Measurements from ENCODE around the gene MAST3. TPM values are rescaled to one million over a fixed set of nuclear protein-coding genes. Genes with fewer than 3 reads are reported as not detected.

Gene MAST3
- total and polyA plus RNA-seq, 2 donors (not counting 3 experiments of a cell fraction or from before 2014, with no cell fraction given), result 1.5 to 2.7 TPM

- ChIA-PET CTCF (interaction anchor here (1.2 kb wide), 1 partner anchor 72 kb away, joined by 3 read pairs; no protein-coding TSS in a partner anchor), POLR2A (no interaction called here)
- Histone ChIP-seq H3K27ac (ENCODE audit: insufficient read depth, low read depth, low read length) (no peak overlapping the region), H3K4me3 (replicated peaks in 1 of 3; ENCODE audit: insufficient read depth in 1 of 3, low read depth in 1 of 3, low read length in 3 of 3) (no peak overlapping the region), H3K4me1 (ENCODE audit: control insufficient read depth, extremely low read depth, insufficient read depth, low read length) (peaks cover 10% of the 10 kb centered on the region), H3K9ac (replicated peaks; ENCODE audit: extremely low read depth, insufficient read depth, low read length) (no peak overlapping the region), H2AFZ (ENCODE audit: low read depth, low read length) (no peak overlapping the region), H3K4me2 (ENCODE audit: insufficient read depth, low read length) (no peak overlapping the region), H3K27me3 (ENCODE audit: control insufficient read depth in 2 of 2, insufficient read depth in 2 of 2, low read length in 2 of 2) (no peaks in the 10 kb centered on the region), H3K9me3 (replicated peaks; ENCODE audit: control insufficient read depth, insufficient read depth, low read length) (no peaks in the 10 kb centered on the region), H4K20me1 (replicated peaks; ENCODE audit: control insufficient read depth, extremely low read depth, insufficient read depth, low read length) (no peaks in the 10 kb centered on the region), H3K9me1 (replicated peaks; ENCODE audit: control insufficient read depth, extremely low read depth, insufficient read depth, low read length) (no peaks in the 10 kb centered on the region), H3K79me2 (ENCODE audit: control insufficient read depth, insufficient read depth, low read length) (no peaks in the 10 kb centered on the region), H3K36me3 (ENCODE audit: control insufficient read depth in 2 of 2, extremely low read depth in 1 of 2, insufficient read depth in 2 of 2, low read length in 2 of 2) (no peaks in the 10 kb centered on the region)
- DNase-seq (ENCODE audit: low read depth, low spot score) (no peak), FAIRE-seq (no peak)
- no TSS peak for BruUV-seq (replicated peaks)
- TF ChIP-seq MYC (IDR thresholded peaks at IDR 0.05; ENCODE audit: low read depth, low read length) (no peak), GATA2 (IDR thresholded peaks at IDR 0.05; ENCODE audit: insufficient read depth, insufficient read length, low read depth, low read length) (no peak), FOS (IDR thresholded peaks at IDR 0.05; ENCODE audit: borderline replicate concordance, insufficient read depth, low read length) (no peak), CTCF (IDR thresholded peaks at IDR 0.05; ENCODE audit: extremely low read depth in 1 of 2, insufficient read depth in 1 of 2, low read depth in 1 of 2, low read length in 2 of 2) (no peak), POLR2A (IDR thresholded peaks at IDR 0.05; ENCODE audit: low read depth, low read length) (no peak)
- dilution Hi-C loops (cut with MboI; ENCODE audit: extremely low pct_ligation_motif_present, low sequenced_read_pairs) (no loop called here), intact Hi-C loops (cut with micrococcal nuclease) (no loop called here)
Observed at GRCh38 chr19:18120127-18120526, 22.5 kb downstream of the MAST3 start.

- Histone ChIP-seq H2AFZ (ENCODE audit: low read depth, low read length) (no peak overlapping the region), H4K20me1 (replicated peaks; ENCODE audit: control insufficient read depth, extremely low read depth, insufficient read depth, low read length) (no peaks in the 10 kb centered on the region), H3K9ac (replicated peaks; ENCODE audit: extremely low read depth, insufficient read depth, low read length) (no peak overlapping the region), H3K36me3 (ENCODE audit: control insufficient read depth in 2 of 2, extremely low read depth in 1 of 2, insufficient read depth in 2 of 2, low read length in 2 of 2) (no peaks in the 10 kb centered on the region), H3K9me1 (replicated peaks; ENCODE audit: control insufficient read depth, extremely low read depth, insufficient read depth, low read length) (no peaks in the 10 kb centered on the region), H3K4me3 (replicated peaks in 1 of 3; ENCODE audit: insufficient read depth in 1 of 3, low read depth in 1 of 3, low read length in 3 of 3) (no peak overlapping the region), H3K27ac (ENCODE audit: insufficient read depth, low read depth, low read length) (no peak overlapping the region), H3K9me3 (replicated peaks; ENCODE audit: control insufficient read depth, insufficient read depth, low read length) (no peaks in the 10 kb centered on the region), H3K27me3 (ENCODE audit: control insufficient read depth in 2 of 2, insufficient read depth in 2 of 2, low read length in 2 of 2) (no peaks in the 10 kb centered on the region), H3K79me2 (ENCODE audit: control insufficient read depth, insufficient read depth, low read length) (no peaks in the 10 kb centered on the region), H3K4me1 (ENCODE audit: control insufficient read depth, extremely low read depth, insufficient read depth, low read length) (peaks cover 10% of the 10 kb centered on the region), H3K4me2 (ENCODE audit: insufficient read depth, low read length) (no peak overlapping the region)
- CTCF ChIA-PET, result interaction anchor here (1.2 to 2.5 kb wide), 3 partner anchors 8 to 71 kb away, joined by 3 to 17 read pairs (median 3); no protein-coding TSS in a partner anchor
- intact Hi-C loops (cut with micrococcal nuclease), result no loop called here
- DNase-seq (ENCODE audit: low read depth, low spot score), result no peak
- no peak for FAIRE-seq
- TF ChIP-seq POLR2A (IDR thresholded peaks at IDR 0.05; ENCODE audit: low read depth, low read length) (no peak), GATA2 (IDR thresholded peaks at IDR 0.05; ENCODE audit: insufficient read depth, insufficient read length, low read depth, low read length) (no peak), JUN (IDR thresholded peaks at IDR 0.05; ENCODE audit: borderline replicate concordance, insufficient read depth, insufficient read length, low read depth) (no peak), MAX (IDR thresholded peaks at IDR 0.05; ENCODE audit: insufficient read depth, insufficient read length) (no peak)
- dilution Hi-C loops (cut with MboI; ENCODE audit: extremely low pct_ligation_motif_present, low sequenced_read_pairs), result no loop called here
- no TSS peak for BruUV-seq (replicated peaks)
- POLR2A ChIA-PET, result no interaction called here
Observed at GRCh38 chr19:18121166-18121565, 23.6 kb downstream of the MAST3 start.

Data from endothelial cell of umbilical vein (primary cell).